Inflammatory macrophage (primary cell): ENCODE results near the gene ARPP19.
"Not testable (repeated sequence)": the region's sequence is repeated elsewhere in the genome, so short reads cannot be mapped to it uniquely, and the experiment has no call there.

Experiments used
- DNase-seq, 2 donors: peaks; one replicate each; pipeline ENCODE4 v3.0.0-alpha.2; 2020 to 2022
- total RNA-seq, 18 experiments: gene quantifications; one replicate each; lab custom pipeline; 2026; ENCODE audit warnings: mixed read lengths in 6 of 18, inconsistent platforms in 2 of 18; lab: John Stamatoyannopoulos, UW

ARPP19 gene, protein sequence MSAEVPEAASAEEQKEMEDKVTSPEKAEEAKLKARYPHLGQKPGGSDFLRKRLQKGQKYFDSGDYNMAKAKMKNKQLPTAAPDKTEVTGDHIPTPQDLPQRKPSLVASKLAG
- total RNA-seq, result 129 to 292 (median 217) reads per million in 18 experiments

DNA sequence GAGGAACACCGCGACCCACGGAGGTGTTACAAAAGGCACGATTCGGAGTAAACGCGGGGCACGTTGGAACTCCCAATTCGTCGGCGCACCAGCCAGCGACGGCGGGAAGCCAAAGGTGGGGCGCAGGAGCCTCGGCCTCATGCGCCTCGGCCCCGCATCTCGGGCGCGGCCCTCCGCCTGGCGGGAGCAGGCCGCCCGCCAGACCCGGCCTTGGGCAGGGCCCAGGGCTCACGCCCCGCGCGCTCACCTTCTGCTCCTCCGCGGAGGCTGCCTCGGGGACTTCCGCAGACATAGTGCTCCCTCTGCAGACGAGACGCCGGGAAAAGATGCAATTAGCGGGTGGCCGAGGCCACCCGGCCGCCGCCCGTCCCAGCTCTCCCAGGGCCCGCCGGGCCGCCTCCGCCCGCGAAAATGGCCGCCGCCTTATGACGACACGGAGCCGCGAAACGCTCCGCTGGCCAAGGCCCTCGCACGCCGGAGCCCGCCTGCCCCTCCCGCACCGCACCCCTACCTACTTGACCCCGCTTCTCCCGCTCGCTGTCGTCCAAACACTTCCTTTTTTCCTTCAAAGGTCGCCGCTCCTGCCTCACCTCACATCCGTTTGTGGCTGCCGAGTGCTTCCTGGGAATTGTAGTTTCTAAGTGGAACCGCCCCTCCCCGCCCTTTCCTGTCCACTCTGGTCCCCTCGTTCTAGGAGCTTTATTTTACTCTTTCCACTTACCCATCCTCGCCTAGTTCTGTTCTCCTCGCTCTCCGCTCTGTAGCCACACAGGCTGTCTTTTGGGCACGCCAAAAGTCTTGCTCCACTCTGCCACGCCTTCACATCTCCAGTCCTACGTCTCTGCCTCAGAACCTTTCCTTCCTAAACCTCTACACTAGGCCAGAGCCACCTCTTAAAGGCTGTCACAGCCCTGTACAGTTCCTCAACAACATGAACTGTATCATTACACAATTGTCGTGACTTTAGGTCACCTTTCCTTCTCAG is at the start of gene ARPP19:
ARPP19 (minus strand) TSS at position 430 of the 985 bp plus-strand sequence; CDS start at position 292, 138 bp downstream.
- DNase-seq, result peak; percentile 75 to 87

DNA sequence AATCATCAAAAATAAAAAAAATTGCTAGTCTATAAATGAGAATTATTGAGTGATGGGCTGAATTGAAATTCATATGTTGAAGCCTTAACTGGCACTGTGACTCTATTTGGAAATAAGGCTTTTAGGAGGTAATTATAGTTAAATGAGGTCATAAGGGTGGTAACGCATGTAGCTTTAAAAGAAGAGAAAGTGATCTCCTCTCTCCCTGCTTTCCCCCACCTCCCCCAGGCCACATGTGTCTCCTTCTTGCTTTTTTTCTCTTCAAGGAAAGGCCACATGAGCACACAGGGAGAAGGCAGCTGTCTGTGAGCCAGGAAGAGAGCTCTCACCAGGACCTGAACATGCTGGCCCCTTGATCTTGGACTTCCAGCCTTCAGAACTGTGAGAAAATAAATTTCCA is 48.2 kb upstream of the ARPP19 start:
- DNase-seq, result no peak

DNA sequence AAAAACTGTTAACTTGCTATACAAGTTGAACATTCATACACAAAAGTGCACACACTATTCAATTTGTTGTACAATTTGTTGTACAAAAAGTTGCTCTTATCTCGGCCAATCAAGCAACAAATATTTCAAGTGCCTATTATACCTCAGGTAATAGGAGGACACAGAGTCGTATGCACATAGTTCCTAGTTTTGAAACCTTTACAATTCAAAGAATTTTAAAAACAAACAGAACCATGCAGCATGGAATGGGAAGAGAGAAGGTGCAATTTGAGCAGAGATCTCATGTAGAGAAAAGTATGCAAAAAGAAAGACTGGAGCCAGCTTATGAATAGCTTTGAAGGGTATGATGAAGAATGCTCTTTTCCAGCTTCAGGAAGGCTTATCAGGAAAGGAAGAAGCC is 46.5 kb upstream of the ARPP19 start:
- no peak for DNase-seq

DNA sequence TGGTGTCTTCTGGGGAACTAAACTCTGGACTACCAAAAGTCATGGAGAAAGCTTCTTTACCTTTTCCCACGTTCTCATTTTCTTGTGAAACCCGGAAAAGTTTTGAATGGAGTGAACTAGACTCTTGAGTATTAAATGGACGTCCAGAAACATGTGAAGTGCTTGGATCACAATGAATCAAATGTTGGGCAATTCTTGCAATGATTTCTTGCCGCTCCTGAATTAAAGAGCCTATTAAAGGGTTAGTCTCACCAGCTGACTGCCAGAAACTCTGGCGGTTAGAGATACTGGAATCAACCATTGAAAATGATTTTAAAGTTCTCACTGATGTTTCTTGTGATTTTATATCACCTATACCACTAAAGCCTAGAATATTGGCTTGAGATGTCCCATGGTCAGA is 40.8 kb upstream of the ARPP19 start:
- no peak for DNase-seq

DNA sequence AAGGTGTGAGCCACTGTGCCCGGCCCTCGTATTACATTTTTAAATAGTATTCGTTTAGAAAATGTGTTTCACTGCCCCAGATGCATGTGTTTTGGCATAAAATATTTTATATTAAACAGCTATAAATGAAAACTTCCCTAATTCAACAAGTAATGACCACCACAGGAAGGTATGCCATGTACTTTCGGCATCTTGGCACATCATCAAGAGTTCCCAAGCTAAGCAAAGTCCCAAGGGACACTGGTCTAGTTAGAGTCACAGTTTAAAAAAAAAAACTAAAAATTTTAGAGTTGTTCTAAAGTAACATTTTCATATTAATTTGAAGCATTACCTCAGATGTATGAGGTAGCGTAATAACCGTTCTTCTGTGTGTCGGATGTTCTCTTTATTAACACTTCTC is 15.6 kb upstream of the ARPP19 start:
- no peak for DNase-seq

DNA sequence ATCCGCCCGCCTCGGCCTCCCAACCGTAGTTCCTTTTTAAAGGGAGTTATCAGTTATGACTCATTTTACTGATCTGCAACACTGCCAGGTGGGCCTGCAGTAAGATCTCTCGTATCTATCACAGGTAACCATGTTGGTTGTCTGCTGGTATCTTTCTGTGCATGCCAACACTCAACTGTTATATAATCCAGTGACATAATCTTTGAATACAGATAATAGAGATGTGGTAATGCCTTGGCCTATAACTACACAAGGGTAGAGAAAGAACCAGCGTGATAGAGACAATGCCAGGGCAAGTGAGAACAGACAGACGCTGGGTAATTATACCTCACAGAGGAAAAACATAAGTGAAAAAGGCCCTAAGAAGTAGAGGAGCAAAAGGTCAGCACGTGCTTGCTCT is 11.0 kb upstream of the ARPP19 start:
- DNase-seq, result no peak

DNA sequence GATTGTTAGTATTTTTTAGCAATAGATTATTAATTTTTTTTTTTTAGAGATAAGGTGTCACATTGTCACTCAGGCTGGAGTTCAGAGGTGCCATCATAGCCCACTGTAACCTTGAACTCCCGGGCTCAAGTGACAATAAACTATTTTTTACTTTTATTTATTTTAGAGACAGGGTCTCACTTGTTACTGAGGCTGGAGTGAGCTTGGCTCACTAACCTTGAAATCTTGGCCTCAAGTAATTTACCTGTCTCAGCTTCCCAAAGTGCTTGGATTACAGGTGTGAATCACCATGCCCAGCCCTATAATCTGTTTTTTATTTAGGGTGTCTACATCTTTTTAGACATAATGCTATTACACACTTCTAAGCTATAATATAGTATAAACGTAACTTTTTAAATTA is 7.9 kb upstream of the ARPP19 start:
- DNase-seq, result no peak

DNA sequence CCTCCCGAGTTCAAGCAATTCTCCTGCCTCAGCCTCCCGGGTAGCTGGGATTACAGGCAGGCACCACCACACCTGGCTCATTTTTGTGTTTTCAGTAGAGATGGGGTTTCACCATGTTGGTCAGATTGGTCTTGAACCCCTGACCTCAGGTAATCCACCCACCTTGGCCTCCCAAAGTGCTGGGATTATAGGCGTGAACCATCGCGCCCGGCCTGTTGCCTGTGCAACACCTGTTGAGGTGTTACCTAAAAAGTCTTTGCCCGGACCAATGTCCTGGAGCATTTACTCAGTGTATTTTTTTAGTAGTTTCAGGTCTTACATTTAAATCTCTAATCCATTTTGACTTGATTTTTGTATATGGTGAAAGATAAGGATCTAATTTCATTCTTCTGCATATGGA is 6.7 kb upstream of the ARPP19 start:
- DNase-seq, result not testable (repeated sequence)

DNA sequence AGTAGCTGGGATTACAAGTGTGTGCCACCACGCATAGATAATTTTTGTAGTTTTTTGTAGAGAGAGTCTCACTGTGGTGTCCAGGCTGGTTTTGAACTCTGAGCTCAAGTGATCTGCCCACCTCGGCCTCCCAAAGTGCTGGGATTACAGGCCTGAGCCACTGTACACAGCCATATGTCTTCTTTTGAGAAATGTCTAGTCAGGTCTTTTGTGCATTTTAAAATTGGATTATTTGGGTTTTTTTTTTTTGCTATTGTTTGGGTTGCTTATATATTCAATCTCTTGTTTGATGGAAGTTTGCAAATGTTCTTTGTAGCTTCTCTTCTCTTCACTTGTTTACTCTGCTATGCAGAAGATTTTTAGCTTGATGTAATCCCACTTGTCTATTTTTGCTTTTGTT is 6.2 kb upstream of the ARPP19 start:
- DNase-seq, result no peak

DNA sequence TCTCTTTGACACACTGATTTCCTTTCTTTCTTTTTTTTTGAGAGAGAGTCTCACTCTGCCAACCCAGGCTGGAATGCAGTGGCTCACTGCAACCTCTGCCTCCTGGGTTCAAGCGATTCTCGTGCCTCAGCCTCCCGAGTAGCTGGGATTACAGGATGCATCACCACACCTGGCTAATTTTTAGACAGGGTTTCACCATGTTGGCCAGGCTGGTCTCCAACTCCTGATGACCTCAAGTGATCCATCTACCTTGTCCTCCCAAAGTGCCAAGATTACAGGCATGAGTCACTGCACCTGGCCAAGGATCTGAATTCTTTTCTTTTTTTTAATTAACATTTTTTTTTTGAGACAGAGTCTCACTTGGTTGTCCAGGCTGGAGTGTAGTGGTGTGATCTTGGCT is 5.8 kb upstream of the ARPP19 start:
- not testable (repeated sequence) for DNase-seq

DNA sequence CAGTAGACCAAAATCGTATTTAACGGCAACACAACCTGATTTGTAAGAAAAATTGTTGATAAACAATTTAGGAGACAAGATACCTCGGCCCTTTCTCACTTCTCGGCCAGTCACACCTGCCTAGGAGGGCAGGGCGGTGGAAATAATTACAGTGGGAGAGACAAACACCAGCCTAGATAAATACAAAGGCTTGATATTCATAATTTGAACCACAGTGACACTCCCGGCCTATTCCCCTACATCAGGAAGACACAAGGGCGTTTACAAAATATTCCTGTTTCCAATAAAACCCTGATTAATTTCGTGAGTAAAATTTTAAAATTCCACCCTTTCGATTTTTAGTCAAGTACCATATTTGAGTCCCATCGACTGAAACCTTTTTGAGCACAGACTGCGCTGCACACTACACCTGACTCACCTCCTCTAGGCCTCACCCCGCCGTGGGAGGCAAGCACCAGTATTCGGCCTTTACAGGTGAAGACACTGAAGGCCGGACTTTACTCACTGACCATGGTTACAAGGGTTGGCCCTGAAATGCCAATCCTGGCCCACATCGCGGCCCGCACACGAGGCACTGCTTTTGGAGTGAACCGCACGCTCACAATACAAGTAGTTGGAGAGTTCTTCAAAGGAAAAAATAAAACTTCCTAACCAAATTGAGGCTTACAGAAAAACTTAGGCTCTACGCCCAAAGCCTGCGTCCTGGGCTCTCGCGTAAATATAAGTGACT is 794 bp downstream of the ARPP19 start:
- DNase-seq, result no peak

DNA sequence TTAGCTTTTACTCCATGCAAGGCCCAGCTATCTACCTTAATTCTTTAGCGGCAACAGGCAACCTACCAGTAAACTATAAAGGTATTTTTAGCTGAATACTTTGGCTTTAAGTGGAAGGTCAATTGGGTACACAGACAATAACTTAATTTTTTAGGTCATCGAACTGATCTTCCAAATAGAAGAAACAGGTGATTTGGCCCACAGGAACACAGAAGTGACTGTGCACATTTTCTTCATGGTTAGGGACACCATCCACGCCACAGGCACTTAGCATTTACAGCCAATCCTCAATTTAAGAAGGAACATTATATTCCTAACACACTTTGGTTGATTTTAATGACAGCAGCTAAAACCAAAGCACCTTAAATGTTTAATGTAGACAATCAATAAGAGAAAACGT is 1.9 kb downstream of the ARPP19 start:
- DNase-seq, result no peak

DNA sequence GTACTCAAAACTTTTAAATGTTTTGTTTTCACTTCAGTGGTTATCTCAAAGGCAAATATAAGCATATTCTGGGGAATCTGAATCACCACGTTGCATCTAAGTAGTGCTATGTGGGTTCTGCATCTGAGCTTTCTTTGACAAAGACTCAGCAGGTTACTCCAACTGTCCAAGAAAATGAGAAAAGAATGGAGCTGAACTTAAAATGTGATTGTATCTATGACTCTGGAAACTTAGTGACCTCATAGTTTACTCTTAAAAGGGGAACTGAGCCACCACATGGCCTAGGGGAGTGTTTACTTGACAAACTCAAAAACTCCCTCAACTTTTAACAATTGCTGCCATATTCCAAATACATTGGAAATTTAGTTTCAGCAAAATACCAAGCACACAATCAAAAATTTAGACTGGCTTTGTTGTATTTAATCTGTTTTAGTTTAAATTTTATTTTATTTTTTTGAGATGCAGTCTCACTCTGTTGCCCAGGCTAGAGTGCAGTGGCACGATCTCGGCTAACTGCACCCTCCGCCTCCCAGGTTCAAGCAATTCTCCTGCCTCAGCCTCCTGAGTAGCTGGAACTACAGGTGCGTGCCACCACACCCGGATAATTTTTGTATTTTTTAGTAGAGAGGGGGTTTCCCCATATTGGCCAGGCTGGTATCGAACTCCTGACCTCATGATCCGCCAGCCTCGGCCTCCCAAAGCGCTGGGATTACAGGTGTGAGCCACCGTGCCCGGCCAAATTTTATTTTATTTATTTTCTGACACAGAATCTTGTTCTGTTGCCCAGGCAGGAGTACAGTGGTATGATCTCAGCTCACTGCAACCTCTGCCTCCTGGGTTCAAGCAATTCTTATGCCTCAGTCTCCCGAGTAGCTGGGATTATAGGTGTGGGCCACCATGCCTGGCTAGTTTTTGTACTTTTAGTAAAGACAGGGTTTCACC is 3.1 kb downstream of the ARPP19 start:
- DNase-seq, result peak; percentile 35 to 65

DNA sequence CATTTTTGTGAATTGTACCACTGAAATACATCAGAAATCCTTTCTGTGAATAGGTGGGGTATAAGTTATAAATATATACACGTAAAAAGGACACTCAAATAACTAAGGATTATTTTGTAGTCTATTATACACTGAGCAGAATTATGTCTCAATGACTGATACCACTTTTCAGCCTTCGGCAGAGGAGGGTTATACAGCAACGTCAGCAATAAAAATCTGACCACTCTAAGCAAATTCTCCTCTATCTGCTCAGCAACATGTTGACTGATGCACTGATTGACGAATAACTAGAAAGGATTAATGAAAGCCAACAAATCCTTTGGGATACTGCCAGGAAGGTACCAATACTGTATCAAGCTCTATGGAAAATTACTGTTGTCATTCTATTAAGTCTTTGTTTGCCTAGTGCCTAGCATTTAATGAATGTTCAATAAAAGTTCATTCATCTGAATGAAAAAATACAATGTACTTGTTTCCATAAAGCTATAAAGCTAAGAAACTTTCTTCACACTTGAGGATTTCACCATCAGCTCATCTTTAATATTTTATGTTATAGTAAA is 5.2 kb downstream of the ARPP19 start:
- no peak for DNase-seq

DNA sequence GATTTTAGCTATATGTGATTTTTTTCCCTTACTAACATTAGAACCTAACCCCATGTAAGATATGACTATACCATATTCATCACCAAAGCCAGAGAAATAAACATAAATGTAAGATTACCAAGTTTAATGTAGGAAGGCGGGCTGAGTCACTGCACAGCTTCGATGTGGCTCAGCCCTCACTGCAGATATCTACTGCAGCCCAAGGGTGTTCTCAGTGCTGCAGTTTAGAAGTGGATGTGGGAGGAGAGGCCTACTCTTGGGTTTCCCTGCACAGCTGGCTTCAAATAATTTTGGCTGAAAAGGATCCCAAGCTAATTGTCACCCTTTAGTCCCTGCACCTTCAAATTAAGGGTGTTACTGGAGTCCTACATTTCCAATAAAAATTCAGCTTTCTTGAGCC is 9.3 kb downstream of the ARPP19 start:
- DNase-seq, result peak in 1 of 2 donors; percentile 34

DNA sequence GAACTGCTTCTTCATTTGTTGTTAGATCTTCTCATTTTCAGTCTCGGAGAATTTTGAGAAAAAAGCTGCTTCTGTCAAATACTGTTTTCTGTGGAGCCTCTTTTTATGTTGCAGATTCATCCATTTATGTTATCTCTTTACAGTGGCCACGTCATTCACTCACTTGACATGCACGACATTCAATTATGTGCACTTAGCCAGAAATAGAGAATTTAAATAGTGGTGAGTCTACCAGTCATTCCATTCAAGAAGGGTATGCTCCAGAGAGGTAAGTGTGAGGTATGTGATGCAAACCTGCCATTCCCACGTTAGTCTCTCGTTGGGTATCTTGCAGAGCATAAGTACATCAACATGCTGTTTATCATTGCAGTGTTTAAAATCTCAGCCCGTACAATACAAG is 9.8 kb downstream of the ARPP19 start:
- no peak for DNase-seq

DNA sequence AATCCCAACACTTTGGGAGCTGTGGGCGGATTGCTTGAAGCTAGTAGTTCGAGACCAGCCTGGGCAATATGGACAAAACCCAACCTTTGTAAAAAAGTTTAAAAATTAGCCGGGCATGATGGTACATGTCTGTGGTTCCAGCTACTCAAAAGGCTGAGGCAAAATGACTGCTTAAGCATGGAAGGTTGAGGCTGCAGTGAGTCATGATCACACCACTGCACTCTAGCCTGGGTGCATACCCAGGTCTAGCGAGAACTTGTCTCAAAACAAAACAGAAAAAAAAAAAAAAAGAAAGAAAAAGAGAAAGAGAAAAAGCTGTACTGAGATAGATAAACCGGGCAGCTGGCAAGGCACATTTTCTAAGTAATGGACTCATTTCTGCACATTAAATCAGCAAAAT is 10.6 kb downstream of the ARPP19 start:
- DNase-seq, result peak; percentile 48 to 73

DNA sequence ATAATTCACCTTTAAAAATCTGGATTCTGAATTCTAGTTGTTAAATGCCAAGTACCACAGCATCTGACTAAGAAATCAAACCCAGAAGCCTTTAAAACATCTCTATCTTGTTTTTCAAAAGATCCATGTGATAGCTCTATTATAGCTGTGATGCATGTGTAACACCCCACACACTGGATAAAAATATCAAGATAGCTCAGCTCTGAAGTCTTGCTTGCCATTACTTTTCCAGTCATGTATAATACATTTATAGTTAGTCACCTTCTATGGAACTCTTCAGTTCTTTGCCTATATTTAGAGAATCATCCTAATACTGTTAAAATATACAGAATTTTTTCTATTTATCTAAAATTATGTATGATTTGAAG is 11.6 kb downstream of the ARPP19 start:
- peak in 1 of 2 donors; percentile 19 for DNase-seq

DNA sequence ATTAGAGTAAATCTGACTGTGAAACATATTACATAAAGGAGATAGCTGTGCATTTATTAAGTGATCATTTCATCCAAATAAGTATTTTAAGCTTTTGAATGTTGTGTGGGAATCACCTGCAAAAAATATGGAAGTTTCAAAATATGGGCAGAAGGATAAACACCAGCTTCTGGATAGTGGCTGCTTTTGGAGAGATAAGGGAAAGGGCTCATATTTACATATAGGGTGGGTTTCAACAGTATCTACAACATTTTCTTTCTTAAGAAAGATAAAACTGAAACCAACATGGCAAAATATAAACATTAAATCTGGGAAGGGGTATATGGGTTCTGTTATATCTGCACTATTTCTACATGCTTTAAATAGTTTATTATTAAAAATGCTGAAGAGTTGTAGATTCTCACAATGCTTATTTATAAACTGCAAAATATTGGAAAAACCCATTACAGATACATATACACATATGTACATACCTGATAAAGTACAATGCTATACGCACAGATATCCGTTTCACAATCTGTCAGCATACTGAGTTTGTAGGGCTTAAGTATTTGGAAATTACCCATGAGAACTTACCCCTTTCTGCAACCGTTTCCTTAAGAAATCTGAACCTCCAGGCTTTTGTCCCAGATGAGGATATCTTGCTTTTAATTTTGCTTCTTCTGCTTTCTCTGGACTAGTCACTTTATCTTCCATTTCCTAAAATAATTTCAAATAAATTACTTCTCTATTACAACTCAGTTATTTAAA is 12.1 kb downstream of the ARPP19 start:
- DNase-seq, result peak; percentile 69 to 81

DNA sequence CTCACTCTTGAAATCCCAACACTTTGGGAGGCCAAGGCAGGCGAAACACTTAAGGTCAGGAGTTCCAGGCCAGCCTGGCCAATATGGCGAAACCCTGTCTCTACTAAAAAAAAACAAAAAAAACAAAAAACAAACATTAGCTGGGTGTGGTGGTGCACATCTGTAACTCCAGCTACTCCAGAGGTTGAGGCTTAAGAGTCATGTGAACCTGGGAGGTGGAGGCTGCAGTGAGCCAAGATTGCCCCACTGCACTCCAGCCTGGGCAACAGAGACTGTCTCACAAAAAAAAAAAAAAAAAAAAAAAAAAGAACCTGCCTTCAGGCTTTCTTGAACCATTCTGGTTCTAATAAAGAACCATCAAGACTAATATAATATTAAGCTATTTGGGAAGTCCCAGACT is 16.5 kb downstream of the ARPP19 start:
- DNase-seq, result peak; percentile 49 to 55

DNA sequence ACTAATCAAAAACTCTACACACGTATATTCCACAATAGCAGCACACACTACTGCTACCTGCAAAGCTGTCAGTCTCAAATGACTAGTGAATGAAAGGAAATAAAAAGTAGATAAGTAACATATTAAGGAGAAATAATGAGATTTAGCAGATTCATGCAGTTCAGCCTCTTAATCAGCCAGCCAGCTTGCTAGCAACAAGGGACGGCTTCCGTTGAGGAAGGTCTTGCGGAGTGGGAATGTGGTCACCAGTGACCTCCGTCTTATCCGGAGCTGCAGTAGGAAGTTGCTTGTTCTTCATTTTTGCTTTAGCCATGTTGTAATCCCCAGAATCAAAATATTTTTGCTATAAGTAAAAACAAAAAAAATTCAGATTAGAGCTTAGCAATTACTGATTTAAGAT is 17.1 kb downstream of the ARPP19 start:
- DNase-seq, result peak; percentile 90 to 92
